MM.1S (cell line): ENCODE data around the gene ADAM15.

Experiments
- DNase-seq: peaks from one replicate; pipeline ENCODE4 v3.0.0-alpha.2; 2015
- H2AFZ ChIP-seq: fragments of 300-600 bp; sonication (generic); 2 replicates; pipeline ENCODE4 v1.6.0; 2016; ENCODE audit warnings: antibody characterized with exemption, low read length
- H3F3A ChIP-seq: fragments of 300-600 bp; sonication (generic); 2 replicates; pipeline ENCODE4 v1.6.1; 2016; ENCODE audit warnings: mild to moderate bottlenecking, antibody characterized with exemption, low read length, moderate library complexity, mixed read lengths; ENCODE audit not compliant: insufficient read depth
- H3K27ac ChIP-seq: fragments of 300-600 bp; sonication (generic); 2 replicates; pipeline ENCODE4 v1.5.1; 2016; ENCODE audit warnings: mild to moderate bottlenecking, low read length
- H3K27me3 ChIP-seq: fragments of 300-600 bp; sonication (generic); replicated peaks from 2 replicates; pipeline ENCODE4 v1.6.0; 2016; ENCODE audit warnings: low read length; ENCODE audit not compliant: insufficient read depth
- H3K36me3 ChIP-seq: fragments of 300-600 bp; sonication (generic); replicated peaks from 2 replicates; pipeline ENCODE4 v1.6.1; 2016; ENCODE audit warnings: mild to moderate bottlenecking, low read length, mixed read lengths; ENCODE audit not compliant: insufficient read depth
- H3K4me1 ChIP-seq: fragments of 300-600 bp; sonication (generic); 2 replicates; pipeline ENCODE4 v1.6.1; 2016; ENCODE audit warnings: low read length, mixed read lengths
- H3K4me2 ChIP-seq: fragments of 300-600 bp; sonication (generic); 2 replicates; pipeline ENCODE4 v1.6.0; 2016; ENCODE audit warnings: low read depth, low read length
- H3K4me3 ChIP-seq: fragments of 300-600 bp; sonication (generic); 2 replicates; pipeline ENCODE4 v1.5.1; 2016; ENCODE audit warnings: low read length, mixed read lengths
- H3K79me2 ChIP-seq: fragments of 300-600 bp; sonication (generic); 2 replicates; pipeline ENCODE4 v1.6.1; 2016; ENCODE audit warnings: mixed run types, low read length, mixed read lengths
- H3K9ac ChIP-seq: fragments of 300-600 bp; sonication (generic); 2 replicates; pipeline ENCODE4 v1.6.1; 2016; ENCODE audit warnings: low read length, mixed read lengths
- H3K9me2 ChIP-seq: fragments of 300-600 bp; sonication (generic); replicated peaks from 2 replicates; pipeline ENCODE4 v1.6.1; 2016; ENCODE audit warnings: mild to moderate bottlenecking, low read length, mixed read lengths; ENCODE audit not compliant: insufficient read depth
- H3K9me3 ChIP-seq: fragments of 300-600 bp; sonication (generic); replicated peaks from 2 replicates; pipeline ENCODE4 v1.6.1; 2016; ENCODE audit warnings: mild to moderate bottlenecking, low read length, mixed read lengths; ENCODE audit not compliant: insufficient read depth
- H4K20me1 ChIP-seq: fragments of 300-600 bp; sonication (generic); 2 replicates; pipeline ENCODE4 v1.6.1; 2016; ENCODE audit warnings: mild to moderate bottlenecking, low read length, moderate library complexity, mixed read lengths; ENCODE audit not compliant: insufficient read depth
- EZH2 ChIP-seq: fragments of 300-600 bp; sonication (generic); optimal IDR thresholded peaks from 2 replicates; pipeline ENCODE3; 2017; ENCODE audit warnings: low read depth, mild to moderate bottlenecking, antibody characterized with exemption, low read length, mixed read lengths
- EZH2phosphoT487 ChIP-seq: fragments of 300-600 bp; sonication (generic); IDR thresholded peaks from 2 replicates; pipeline ENCODE4 v1.6.1; 2018; ENCODE audit warnings: antibody characterized with exemption, low read length
- TF ChIP-seq, protein P1 (sequence below): fragments of 300-600 bp; sonication (generic); IDR thresholded peaks from 2 replicates; pipeline ENCODE4 v1.5.1; 2016; ENCODE audit warnings: antibody characterized with exemption, low read length, mixed read lengths

ADAM15 gene

DNA sequence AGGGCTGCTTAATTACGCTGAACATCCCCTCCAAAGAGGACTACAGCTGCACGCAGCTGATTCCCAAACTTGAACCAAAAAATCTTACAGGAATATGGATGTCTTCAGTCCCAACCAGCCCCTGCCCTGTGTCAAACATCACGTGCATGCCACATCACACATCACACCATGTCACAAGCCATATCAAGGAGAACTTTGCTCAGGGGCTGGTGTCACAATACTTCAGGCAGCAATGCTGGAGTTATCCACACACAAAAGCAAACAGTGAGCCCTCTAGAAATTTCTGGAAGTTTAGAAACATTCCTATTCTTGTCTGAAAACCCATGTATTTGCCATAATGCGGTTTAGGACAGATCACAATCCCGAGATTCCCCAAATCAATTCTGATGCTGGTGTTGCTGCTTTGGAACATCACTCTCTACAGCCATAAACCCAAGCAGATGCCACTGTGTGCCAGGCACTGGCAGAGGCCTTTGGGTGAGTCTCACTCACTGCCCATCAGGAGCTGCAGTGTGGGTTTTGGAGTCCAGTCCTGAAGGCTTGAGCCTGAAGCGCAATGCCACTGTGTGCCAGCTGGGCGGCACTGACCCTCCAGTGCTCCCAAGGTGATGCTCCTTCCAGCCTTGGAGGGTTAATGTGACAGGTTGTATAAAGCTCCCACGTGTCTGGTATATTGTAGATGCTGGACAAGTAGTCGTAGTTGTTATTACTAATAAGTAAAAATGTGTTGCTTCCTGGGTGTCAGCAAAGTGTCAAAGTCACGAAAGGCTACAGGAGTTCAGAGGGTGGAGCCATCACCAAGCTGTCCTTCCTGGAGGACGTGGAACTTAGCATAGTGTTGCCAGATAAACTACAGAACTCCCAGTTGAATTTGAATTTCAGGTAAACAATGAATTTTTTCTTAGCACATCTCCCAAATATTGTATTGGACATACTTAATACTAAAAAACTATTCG lies 56.5 kb downstream of the ADAM15 start:
- no peaks in the 10 kb centered on the region for H3K4me1 ChIP-seq
- H3K9me2 ChIP-seq = no peaks in the 10 kb centered on the region
- H3K36me3 ChIP-seq = no peaks in the 10 kb centered on the region

DNA sequence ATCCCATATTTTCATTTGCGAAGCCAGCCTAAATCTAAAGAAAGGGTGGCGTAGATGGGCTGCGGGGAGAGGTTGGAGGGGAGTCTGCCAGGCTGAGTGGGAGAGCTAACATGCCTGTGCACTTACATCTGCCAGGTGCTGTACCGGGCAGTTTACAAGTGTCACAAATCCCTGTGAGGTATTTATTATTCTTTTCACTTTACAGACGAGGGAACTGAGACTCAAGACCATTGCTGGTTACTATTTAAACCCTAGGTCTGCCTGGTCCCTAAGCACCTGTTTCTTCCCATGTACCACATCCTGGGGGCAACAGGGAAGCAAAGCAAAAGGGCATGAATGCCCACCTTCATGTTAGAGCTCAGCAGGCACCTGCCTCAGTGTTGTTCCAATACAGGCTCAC lies 57.2 kb downstream of the ADAM15 start:
- H4K20me1 ChIP-seq = no peaks in the 10 kb centered on the region
- DNase-seq = no peak
- H3F3A ChIP-seq = no peaks in the 10 kb centered on the region

More for the DNA sequence above, 56.5 kb downstream of the ADAM15 start:
- Histone ChIP-seq H3K4me3 (no peak overlapping the region), H3K79me2 (no peaks in the 10 kb centered on the region), H3K27ac (no peak overlapping the region), H4K20me1 (no peaks in the 10 kb centered on the region), H3K4me2 (no peak overlapping the region), H2AFZ (no peak overlapping the region), H3F3A (no peaks in the 10 kb centered on the region), H3K9ac (no peak overlapping the region), H3K9me3 (no peaks in the 10 kb centered on the region), H3K27me3 (peaks cover 25% of the 10 kb centered on the region)
- no peak for TF ChIP-seq EZH2
- TF ChIP-seq, protein P1, sequence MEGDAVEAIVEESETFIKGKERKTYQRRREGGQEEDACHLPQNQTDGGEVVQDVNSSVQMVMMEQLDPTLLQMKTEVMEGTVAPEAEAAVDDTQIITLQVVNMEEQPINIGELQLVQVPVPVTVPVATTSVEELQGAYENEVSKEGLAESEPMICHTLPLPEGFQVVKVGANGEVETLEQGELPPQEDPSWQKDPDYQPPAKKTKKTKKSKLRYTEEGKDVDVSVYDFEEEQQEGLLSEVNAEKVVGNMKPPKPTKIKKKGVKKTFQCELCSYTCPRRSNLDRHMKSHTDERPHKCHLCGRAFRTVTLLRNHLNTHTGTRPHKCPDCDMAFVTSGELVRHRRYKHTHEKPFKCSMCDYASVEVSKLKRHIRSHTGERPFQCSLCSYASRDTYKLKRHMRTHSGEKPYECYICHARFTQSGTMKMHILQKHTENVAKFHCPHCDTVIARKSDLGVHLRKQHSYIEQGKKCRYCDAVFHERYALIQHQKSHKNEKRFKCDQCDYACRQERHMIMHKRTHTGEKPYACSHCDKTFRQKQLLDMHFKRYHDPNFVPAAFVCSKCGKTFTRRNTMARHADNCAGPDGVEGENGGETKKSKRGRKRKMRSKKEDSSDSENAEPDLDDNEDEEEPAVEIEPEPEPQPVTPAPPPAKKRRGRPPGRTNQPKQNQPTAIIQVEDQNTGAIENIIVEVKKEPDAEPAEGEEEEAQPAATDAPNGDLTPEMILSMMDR = no peak
- no peak for TF ChIP-seq EZH2phosphoT487
- DNase-seq = no peak

DNA sequence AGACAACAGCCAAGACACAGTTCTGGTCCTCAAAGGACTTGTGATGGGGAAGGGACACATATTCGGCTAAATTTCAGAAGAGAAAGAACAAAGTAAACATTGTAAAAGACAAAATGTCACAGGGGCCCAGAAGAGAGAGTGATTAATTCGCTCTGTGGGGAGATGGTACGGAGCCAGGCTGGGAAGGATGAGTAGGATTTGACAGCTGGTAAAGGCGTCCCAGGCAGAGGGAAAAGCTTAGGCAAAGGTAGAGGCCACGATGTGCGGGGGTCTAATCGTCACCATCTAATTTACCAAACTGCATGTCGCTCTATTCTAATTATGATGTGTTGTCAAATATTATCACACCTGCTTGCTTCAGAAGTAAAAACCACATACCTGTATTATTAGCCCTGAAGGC lies 59.3 kb downstream of the ADAM15 start:
- Histone ChIP-seq H3K9me3 (no peaks in the 10 kb centered on the region), H3K36me3 (no peaks in the 10 kb centered on the region), H3K27ac (no peak overlapping the region), H3K4me1 (no peaks in the 10 kb centered on the region), H3K9me2 (no peaks in the 10 kb centered on the region), H3K4me3 (no peak overlapping the region), H3K4me2 (no peak overlapping the region), H3K27me3 (peaks cover 13% of the 10 kb centered on the region), H2AFZ (no peak overlapping the region), H3K79me2 (no peaks in the 10 kb centered on the region), H4K20me1 (no peaks in the 10 kb centered on the region), H3F3A (no peaks in the 10 kb centered on the region), H3K9ac (no peak overlapping the region)
- TF ChIP-seq EZH2phosphoT487 (no peak), EZH2 (no peak)
- TF ChIP-seq, protein P1 = no peak
- no peak for DNase-seq

More for the DNA sequence above, 57.2 kb downstream of the ADAM15 start:
- Histone ChIP-seq H3K4me2 (no peak overlapping the region), H3K27ac (no peak overlapping the region), H2AFZ (no peak overlapping the region), H3K9me3 (no peaks in the 10 kb centered on the region), H3K9me2 (no peaks in the 10 kb centered on the region), H3K9ac (no peak overlapping the region), H3K27me3 (peaks cover 21% of the 10 kb centered on the region), H3K4me3 (no peak overlapping the region), H3K36me3 (no peaks in the 10 kb centered on the region), H3K79me2 (no peaks in the 10 kb centered on the region), H3K4me1 (no peaks in the 10 kb centered on the region)
- TF ChIP-seq, protein P1 = no peak
- no peak for TF ChIP-seq EZH2phosphoT487
- no peak for TF ChIP-seq EZH2
